Suprapubic skin (tissue), 4 donors: ENCODE results near the gene NAPA. TPM values are rescaled to one million over a fixed set of nuclear protein-coding genes. Genes with fewer than 3 reads are reported as not detected.

Experiments
- DNase-seq, 2 donors: peaks; one replicate each; pipeline ENCODE4 v3.0.0-alpha.2; 2019; ENCODE audit warnings: low spot score in 2 of 2
- H3K27ac ChIP-seq: fragments of 200-600 bp; sonication (generic); one replicate; pipeline ENCODE4 v1.5.1; 2019
- H3K27me3 ChIP-seq: fragments of 200-600 bp; sonication (generic); one replicate; pipeline ENCODE4 v1.5.1; 2019
- H3K36me3 ChIP-seq: fragments of 200-600 bp; sonication (generic); one replicate; pipeline ENCODE4 v1.5.1; 2019
- H3K4me1 ChIP-seq: fragments of 200-600 bp; sonication (generic); one replicate; pipeline ENCODE4 v1.5.1; 2019
- H3K4me3 ChIP-seq: fragments of 200-600 bp; sonication (generic); one replicate; pipeline ENCODE4 v1.5.1; 2019; ENCODE audit warnings: mild to moderate bottlenecking
- H3K9me3 ChIP-seq: fragments of 200-600 bp; sonication (generic); one replicate; pipeline ENCODE4 v1.5.1; 2019
- EP300 ChIP-seq: sonication (generic); formaldehyde crosslinking; IDR thresholded peaks from one replicate; pipeline ENCODE4 v1.6.1; 2017; ENCODE audit warnings: antibody characterized with exemption
- POLR2A ChIP-seq, 2 donors: fragments of 450-650 bp; IDR thresholded peaks; one replicate each; pipeline ENCODE4 v1.6.1; 2017; ENCODE audit warnings: antibody characterized with exemption in 2 of 2, mild to moderate bottlenecking in 2 of 2, moderate library complexity in 2 of 2
- POLR2AphosphoS5 ChIP-seq, 3 donors: sonication (generic); formaldehyde crosslinking; IDR thresholded peaks; one replicate each; pipeline ENCODE4 v1.6.1; 2017; ENCODE audit warnings: antibody characterized with exemption in 3 of 3
- WGBS: methylation state at CpG from one replicate; pipeline ENCODE4 v1.1.5; 2018; 5-methylcytosine and 5-hydroxymethylcytosine counted together
- total RNA-seq, 4 donors: library from RNA; depleted of rRNA; stranded (reverse); fragments of >200 nt; gene quantifications; one replicate each; pipeline ENCODE4 v1.1.0, GENCODE V29; 2016
- TF ChIP-seq, protein P1 (sequence below), 2 donors: fragments of 200-600 bp in 1 of 2; fragments of 450-650 bp in 1 of 2; sonication (generic) in 1 of 2; IDR thresholded peaks; one replicate each; pipeline ENCODE4 v1.5.1; 2016 to 2019; ENCODE audit warnings: antibody characterized with exemption in 2 of 2, mild to moderate bottlenecking in 1 of 2, moderate library complexity in 1 of 2

The NAPA gene
- total RNA-seq, 4 donors from 2014 or later = 170 to 232 (median 193) TPM

DNA sequence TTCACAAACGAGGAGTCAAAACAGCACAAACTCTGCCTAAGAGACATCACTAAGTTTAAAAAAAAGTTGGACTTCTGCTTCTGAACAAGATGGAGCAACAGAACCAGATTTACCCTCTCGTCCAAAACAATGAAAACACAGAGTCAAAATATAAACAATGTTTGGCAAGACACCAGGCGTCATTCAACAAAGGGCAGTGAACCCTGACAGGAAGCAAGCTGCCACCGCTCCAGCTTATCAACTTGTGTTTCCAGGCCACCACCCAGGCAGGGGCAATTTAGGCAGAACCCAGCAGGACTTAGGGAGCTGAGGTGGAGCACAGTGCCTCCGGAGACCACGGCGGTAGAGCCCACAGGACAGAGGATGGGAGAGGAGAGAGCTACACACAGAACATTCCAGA is 8.6 kb upstream of the NAPA start:
- no peak overlapping the region for H3K4me3 ChIP-seq
- TF ChIP-seq, protein P1, sequence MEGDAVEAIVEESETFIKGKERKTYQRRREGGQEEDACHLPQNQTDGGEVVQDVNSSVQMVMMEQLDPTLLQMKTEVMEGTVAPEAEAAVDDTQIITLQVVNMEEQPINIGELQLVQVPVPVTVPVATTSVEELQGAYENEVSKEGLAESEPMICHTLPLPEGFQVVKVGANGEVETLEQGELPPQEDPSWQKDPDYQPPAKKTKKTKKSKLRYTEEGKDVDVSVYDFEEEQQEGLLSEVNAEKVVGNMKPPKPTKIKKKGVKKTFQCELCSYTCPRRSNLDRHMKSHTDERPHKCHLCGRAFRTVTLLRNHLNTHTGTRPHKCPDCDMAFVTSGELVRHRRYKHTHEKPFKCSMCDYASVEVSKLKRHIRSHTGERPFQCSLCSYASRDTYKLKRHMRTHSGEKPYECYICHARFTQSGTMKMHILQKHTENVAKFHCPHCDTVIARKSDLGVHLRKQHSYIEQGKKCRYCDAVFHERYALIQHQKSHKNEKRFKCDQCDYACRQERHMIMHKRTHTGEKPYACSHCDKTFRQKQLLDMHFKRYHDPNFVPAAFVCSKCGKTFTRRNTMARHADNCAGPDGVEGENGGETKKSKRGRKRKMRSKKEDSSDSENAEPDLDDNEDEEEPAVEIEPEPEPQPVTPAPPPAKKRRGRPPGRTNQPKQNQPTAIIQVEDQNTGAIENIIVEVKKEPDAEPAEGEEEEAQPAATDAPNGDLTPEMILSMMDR (IDR thresholded peaks at IDR 0.05) = no peak
- TF ChIP-seq POLR2AphosphoS5 (IDR thresholded peaks at IDR 0.05) = no peak
- no peak for TF ChIP-seq EP300
- TF ChIP-seq POLR2A (IDR thresholded peaks at IDR 0.05) = no peak
- H3K4me1 ChIP-seq = no peaks in the 10 kb centered on the region
- no peak for DNase-seq
- peaks cover 3% of the 10 kb centered on the region for H3K27me3 ChIP-seq
- 52% methylated on average over 7 of the region's 7 CpGs for WGBS
- H3K27ac ChIP-seq = no peak overlapping the region
- no peaks in the 10 kb centered on the region for H3K9me3 ChIP-seq
- no peaks in the 10 kb centered on the region for H3K36me3 ChIP-seq

DNA sequence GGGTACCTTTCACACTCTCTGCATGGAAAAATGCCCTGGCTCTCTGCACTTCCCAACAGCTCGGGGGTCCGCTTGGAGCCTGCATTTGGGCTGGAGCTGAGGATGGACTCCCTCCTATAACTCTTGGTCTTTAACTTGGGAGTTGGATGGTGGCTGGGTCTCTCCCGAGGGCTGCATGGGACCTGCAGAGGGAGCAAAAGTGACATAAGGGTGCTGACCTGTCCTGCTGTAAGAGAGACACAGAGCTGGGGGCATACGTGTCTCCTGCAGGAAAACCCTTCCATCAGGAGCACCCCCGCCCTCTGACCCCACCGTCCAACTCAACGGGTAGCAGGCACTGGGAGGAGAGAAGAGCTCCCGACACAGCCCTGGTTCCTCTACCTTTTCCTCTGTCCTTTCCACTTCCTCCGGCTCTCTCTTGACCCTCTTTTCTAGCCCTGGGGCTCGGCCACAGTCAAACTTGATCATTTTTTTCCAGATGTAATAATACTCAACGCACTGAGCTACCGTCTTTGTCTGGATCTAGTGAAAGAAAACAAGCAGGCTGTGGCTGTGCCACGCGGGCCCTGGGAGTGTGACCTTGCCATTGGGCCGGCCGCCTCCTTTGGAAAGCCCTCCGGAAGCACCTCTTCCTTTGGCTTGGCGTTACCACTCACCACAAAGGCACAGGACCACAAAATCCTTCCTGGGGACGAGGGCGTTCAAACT is 6.8 kb upstream of the NAPA start:
- no peaks in the 10 kb centered on the region for H3K4me1 ChIP-seq
- no peaks in the 10 kb centered on the region for H3K9me3 ChIP-seq
- no peak for DNase-seq
- no peaks in the 10 kb centered on the region for H3K36me3 ChIP-seq
- TF ChIP-seq EP300 (no peak), POLR2AphosphoS5 (IDR thresholded peaks at IDR 0.05) (no peak), POLR2A (IDR thresholded peaks at IDR 0.05) (no peak)
- TF ChIP-seq, protein P1 (IDR thresholded peaks at IDR 0.05) = no peak
- no peak overlapping the region for H3K4me3 ChIP-seq
- H3K27me3 ChIP-seq = peaks cover 3% of the 10 kb centered on the region
- WGBS = 63% methylated on average over 16 of the region's 20 CpGs
- no peak overlapping the region for H3K27ac ChIP-seq

DNA sequence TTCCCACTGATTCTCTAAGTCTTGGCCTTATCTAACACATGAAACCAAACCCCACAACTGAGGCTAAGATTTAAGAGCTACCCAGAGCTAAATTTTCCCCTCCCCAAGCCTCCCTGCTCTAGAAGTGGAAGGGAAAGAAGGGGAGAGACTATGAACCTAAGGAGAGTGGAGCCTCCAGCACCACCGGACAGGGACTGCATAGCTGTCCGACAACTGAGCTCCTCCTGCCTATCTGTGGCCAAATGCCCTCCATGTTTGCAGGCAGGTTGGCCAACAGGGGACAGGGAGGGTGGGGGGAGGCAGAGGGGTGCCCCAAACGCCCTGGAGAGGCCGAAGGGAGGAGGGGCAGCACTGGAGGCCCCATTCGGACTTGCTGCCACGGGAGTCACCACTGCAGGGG is 6.0 kb upstream of the NAPA start:
- peaks cover 3% of the 10 kb centered on the region for H3K27me3 ChIP-seq
- no peaks in the 10 kb centered on the region for H3K9me3 ChIP-seq
- WGBS = 100% methylated on average over 2 of the region's 6 CpGs
- H3K4me1 ChIP-seq = peaks cover 2% of the 10 kb centered on the region
- H3K27ac ChIP-seq = no peak overlapping the region
- DNase-seq = no peak
- TF ChIP-seq EP300 = no peak
- no peaks in the 10 kb centered on the region for H3K36me3 ChIP-seq
- no peak overlapping the region for H3K4me3 ChIP-seq

DNA sequence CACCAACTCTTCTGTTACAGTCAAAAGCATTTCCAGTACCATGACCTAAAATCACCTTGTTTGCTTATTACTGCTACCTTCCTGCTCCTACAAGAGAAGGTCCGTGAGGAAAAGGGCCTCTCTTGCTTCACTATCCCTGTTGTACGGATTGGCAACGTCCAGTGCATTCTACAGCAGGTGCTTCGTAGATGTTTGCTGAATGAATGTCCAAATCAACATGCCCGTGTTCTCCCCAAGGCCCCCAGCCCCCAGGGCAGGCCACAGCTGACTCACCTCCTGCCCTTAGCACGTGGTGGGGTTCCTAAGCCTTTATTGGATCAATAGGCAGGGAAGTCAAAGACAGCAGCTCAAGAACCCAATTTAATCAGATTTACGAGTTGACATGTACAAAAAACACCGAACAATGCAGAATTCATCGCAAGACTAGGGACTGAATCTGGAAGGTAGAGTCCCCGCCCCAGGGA is 5.5 kb upstream of the NAPA start:
- Histone ChIP-seq H3K27me3 (peaks cover 3% of the 10 kb centered on the region), H3K4me3 (no peak overlapping the region), H3K9me3 (no peaks in the 10 kb centered on the region), H3K36me3 (no peaks in the 10 kb centered on the region), H3K4me1 (peaks cover 6% of the 10 kb centered on the region), H3K27ac (no peak overlapping the region)
- TF ChIP-seq, protein P1 (IDR thresholded peaks at IDR 0.05) = no peak
- TF ChIP-seq EP300 (no peak), POLR2A (IDR thresholded peaks at IDR 0.05) (no peak), POLR2AphosphoS5 (IDR thresholded peaks at IDR 0.05) (no peak)
- DNase-seq = no peak
- WGBS = 79% methylated on average over 10 of the region's 10 CpGs

DNA sequence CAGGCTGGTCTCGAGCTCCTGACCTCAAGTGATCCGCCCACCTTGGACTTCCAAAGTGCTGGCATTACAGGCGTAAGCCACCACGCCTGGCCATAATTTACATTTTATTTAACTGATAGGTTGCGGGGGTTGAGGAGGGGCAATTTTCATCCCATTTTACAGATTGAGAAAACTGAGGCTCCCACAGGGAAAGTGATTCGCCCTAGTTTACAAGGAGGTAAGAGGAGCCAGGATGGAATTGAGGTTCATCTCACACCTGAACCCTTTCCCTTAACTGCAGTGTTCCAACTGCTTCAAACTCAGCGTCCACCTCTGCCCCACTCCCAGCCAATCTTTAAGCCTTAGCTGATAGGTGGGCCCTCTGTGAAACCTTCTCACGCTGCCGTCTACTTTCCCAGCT is 4.0 kb upstream of the NAPA start:
- peaks cover 10% of the 10 kb centered on the region for H3K4me1 ChIP-seq
- WGBS = 87% methylated on average over 9 of the region's 9 CpGs
- no peak overlapping the region for H3K4me3 ChIP-seq
- H3K9me3 ChIP-seq = no peaks in the 10 kb centered on the region
- no peak for DNase-seq
- TF ChIP-seq EP300 = no peak
- TF ChIP-seq, protein P1 (IDR thresholded peaks at IDR 0.05) = no peak
- no peak for TF ChIP-seq POLR2AphosphoS5 (IDR thresholded peaks at IDR 0.05)
- no peak for TF ChIP-seq POLR2A (IDR thresholded peaks at IDR 0.05)
- H3K27ac ChIP-seq = no peak overlapping the region
- no peaks in the 10 kb centered on the region for H3K36me3 ChIP-seq
- H3K27me3 ChIP-seq = peaks cover 3% of the 10 kb centered on the region
